Activated CD4-positive, CD25-positive, alpha-beta regulatory T cell (primary cell): ENCODE measurements around the gene LRRC74B.
"Not testable (repeated sequence)": the region's sequence is repeated elsewhere in the genome, so short reads cannot be mapped to it uniquely, and the experiment has no call there.

Experiments used
- DNase-seq, 4 experiments: peaks; one replicate each; lab custom pipeline; 2025; lab: John Stamatoyannopoulos, UW

LRRC74B gene

GRCh38 chr22:21076912-21077625, 31.3 kb downstream of the LRRC74B start:
- DNase-seq = no peak

DNA sequence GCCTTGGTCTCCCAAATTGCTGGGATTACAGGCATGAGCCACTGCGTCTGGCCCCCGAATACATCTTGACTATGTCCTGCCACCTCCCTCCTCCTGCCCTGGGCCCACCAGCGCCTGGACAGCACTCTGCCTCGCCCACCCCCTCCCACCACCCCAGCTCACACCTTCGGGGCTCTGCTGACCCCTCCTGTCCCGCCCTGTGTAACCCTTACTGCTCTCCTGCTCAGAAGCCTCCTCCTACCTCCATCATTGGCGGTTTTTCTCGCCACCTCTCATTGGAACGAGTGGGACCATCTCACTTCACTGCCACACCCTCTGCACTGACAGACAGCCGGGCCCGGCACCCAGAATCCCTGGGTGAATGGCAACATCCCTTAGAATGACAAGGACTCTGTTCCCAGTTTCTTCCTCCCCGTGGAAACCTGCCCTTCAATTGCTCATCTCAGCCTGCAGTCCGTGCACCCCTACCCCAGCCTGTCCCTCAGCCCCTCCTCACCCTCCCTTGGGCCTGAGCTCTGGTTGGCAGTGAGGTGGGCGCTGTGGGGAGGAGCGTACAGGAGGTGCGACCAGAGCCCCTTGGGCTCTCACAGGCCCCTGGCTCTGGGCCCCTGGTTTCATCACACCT, 32.2 kb downstream of the LRRC74B start:
- no peak for DNase-seq

DNA sequence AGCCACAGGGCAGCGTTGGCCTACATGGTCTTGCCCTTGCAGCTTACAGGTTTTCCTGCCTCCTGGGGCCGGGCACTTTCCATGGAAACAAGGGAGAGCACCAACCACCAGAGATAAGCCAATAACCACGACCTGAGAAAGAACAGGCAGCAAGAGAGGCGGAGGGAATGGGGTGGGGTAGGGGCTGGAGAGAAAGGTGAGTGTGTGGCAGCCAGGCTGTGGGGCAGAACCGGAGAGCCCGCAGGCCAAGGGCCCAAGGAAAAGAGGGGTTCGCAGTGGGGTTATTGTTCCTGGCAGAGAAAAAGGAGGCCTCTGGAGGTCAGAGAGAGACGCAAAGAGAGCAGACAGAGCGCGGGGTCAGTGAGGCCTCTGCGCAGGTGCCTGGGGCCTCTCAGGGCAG, 33.2 kb downstream of the LRRC74B start:
- no peak for DNase-seq

DNA sequence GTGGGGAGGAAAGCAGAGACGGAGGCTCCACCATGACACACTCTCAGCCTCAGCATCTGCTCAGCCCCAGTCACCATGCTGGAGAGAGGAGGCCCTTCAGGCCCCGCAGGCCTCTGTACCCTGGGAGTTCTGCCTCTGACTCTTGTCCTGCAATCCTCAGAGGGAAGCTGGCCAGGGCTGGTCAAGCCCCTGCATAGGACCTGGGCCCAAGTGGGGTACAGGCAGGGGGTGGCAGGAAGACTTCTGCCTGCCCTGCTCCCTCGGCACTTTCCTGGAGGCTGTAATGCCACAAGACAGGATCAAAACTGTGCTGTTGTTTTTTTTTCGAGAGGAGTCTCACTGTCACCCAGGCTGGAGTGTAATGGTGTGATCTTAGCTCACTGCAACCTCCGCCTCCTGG, 33.7 kb downstream of the LRRC74B start:
- DNase-seq = no peak

- no peak for DNase-seq
Observed at GRCh38 chr22:21080435-21081137, 34.8 kb downstream of the LRRC74B start.

- DNase-seq = no peak
Observed at GRCh38 chr22:21082248-21082647, 36.5 kb downstream of the LRRC74B start.

DNA sequence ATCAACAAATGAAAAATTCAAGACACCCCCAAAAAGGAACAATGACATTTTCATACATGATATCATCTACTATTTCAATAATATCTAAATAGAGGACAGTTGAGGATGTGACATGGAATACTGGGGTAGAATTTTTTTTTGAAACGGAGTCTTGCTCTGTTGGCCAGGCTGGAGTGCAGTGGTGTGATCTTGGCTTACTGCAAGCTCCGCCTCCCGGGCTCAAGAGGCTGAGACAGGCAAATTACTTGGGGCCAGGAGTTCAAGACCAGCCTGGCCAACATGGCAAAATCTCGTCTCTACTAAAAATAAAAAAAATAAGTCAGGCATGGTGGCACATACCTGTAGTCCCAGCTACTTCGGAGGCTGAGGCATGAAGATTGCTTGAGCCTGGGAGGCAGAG, 41.4 kb downstream of the LRRC74B start:
- DNase-seq = no peak

- not testable (repeated sequence) for DNase-seq
Observed at GRCh38 chr22:21087926-21088325, 42.2 kb downstream of the LRRC74B start.

- not testable (repeated sequence) for DNase-seq
Observed at GRCh38 chr22:21091220-21091619, 45.5 kb downstream of the LRRC74B start.

DNA sequence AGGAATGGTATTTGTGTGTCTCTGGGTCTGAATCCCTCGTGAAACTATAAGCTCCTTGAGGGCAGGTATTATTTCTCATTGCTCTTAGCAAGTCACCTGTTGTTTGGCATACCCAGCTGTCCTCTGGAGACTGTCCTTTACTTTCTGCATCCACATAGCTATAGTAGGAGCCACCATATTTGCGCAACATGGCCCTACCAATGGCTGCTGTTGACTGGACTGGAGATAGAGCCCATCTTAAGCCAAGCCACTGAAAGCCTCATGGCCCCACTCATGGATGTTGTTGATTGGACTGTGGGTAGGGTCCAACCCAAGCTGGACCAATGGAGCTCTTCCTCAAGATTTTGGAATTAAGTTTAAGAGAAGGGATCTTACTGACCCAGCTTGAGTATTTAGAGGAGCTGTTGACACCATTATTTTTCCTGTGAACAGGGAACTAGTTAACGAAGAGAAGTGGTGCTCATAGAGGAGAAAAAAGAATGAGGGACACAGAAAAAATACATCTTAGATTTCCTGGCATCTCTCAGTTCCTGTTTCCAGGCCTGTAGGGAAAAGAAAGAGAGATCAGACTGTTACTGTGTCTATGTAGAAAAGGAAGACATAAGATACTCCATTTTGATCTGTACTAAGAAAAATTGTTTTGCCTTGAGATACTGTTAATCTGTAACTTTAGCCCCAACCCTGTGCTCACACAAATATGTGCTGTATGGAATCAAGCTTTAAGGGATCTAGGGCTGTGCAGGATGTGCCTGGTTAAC, 47.2 kb downstream of the LRRC74B start:
- DNase-seq = no peak

DNA sequence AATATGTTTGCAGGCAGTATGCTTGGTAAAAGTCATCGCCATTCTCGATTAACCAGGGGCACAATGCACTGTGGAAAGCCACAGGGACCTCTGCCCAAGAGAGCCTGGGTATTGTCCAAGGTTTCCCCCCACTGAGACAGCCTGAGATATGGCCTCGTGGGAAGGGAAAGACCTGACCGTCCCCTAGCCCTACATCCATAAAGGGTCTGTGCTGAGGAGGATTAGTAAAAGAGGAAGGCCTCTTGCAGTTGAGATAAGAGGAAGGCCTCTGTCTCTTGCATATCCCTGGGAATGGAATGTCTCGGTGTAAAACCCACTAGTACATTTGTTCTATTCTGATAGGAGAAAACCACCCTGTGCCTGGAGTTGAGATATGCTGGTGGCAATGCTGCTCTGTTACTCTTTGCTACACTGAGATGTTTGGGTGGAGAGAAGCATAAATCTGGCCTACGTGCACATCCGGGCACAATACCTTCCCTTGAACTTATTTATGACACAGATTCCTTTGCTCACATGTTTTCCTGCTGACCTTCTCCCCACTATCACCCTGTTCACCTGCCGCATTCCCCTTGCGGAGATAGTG, 47.9 kb downstream of the LRRC74B start:
- not testable (repeated sequence) for DNase-seq

DNA sequence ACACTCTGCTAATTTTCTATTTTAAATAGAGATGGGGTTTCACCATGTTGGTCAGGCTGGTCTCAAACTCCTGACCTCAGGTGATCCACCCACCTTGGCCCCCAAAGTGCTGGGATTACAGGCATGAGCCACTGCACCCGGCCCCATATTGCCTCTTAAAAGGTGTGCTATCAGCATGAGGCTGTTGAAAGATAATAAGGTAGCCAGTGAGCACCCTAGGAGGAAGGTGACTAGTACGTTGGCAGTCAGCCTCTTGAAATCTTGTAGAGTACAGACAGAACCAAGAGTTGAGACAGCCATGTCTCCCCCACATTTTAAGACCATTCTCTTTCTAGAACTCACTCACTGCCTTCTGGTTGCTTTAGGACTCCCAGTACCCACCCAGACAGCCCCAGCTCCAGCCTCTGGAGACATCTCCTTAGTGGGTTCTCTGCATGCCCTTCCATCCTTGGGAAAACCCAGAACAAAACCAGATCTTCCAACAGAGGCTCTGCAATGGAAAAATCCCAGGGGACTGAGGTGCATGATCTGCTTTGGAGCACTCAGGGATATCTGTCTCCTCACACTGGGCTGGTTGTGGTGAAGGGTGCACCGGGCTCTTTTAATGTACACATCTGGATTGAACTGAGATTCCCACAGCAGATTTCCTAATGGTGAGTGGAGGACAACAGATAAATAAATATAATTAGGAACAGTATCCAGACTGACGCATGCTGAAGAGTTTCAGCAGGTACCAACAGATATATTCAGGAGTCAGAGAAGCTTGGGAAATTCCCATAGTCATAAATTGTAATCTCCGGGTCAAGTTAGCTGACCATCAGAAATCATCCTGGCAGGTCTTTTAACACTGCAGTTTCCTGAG, 49.4 kb downstream of the LRRC74B start:
- no peak for DNase-seq

DNA sequence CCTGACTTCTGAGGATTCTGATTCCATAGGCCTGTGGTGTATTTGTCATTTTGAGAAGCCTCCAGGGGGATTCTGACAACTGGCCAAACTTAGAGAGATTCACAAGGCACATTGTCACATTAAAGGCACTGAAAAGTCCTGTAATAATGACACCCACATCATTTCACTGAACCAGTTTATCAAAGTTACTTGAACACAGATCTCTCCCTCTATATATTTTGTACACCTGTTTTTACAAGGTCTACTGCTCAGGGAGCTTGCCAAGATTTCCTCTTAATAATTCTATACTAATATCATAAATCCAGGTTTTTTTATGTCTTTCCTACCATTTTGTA, 50.0 kb downstream of the LRRC74B start:
- no peak for DNase-seq

DNA sequence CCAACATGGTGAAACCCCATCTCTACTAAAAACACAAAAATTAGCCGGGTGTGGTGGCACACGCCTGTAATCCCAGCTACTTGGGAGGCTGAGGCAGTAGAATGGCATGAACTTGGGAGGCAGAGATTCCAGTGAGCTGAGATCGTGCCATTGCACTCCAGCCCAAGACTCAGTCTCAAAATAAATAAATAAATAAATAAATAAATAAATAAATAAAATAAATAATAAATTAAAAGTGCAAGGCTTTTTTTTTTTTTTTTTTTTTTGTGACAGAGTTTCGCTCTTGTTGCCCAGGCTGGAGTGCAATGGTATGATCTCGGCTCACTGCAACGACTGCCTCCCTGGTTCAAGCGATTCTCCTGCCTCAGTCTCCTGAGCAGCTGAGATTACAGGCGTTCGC, 51.1 kb downstream of the LRRC74B start:
- not testable (repeated sequence) for DNase-seq

- DNase-seq = no peak
Observed at GRCh38 chr22:21098099-21098671, 52.4 kb downstream of the LRRC74B start.

- no peak for DNase-seq
Observed at GRCh38 chr22:21099578-21099977, 53.8 kb downstream of the LRRC74B start.

- DNase-seq = no peak
Observed at GRCh38 chr22:21100149-21101032, 54.6 kb downstream of the LRRC74B start.

DNA sequence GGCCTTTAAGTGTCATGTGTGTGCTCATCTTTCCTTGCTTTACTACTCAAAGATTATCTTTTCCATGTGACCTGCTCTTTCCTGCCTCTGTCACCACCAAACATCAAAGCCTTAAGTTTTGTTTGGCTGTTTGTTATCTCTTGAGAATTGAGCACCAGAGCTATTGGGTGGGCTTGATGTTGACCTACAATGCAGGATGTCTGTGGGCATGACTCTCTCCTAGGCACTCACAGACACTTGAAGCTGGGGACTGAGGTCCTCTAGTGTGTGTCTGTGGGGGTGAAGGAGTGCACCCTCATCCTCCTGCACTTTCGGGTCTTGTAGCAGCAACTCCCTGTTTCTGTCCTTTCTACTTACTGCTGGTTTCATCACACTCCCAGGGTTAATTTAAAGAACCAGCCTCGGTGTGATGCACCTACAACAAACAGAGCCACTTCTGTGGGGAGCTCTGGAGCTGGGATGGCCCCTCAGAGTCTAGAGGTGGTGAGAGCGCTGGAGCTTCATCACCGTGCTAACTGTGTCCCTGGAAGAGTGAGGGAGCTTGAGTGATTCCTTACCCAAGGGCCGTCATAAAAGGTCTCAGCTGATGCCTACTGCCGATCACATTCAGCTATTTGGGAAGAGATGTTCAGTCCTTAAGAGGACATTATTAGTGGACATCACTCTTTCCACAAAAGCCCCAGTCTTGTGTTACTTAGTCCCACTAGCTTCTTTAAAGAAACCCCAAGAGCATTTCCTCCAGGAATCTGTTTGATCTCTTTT, 56.3 kb downstream of the LRRC74B start:
- no peak for DNase-seq

GRCh38 chr22:21102659-21103267, 57.0 kb downstream of the LRRC74B start:
- DNase-seq = peak; percentile 37 to 68 (median 48)
